A673 (cell line): ENCODE measurements around the gene CFAP210. TPM values are rescaled to one million over a fixed set of nuclear protein-coding genes. Genes with fewer than 3 reads are reported as not detected.
"Not testable (repeated sequence)": the region's sequence is repeated elsewhere in the genome, so short reads cannot be mapped to it uniquely, and the experiment has no call there.

Source experiments
- BruUV-seq: library from RNA; stranded (reverse); fragments of 400-500 nt; replicated peaks from 2 replicates; lab custom pipeline; 2021; lab: Mats Ljungman, UMichigan
- CTCF ChIA-PET: fragments of 300-600 bp; sonication (Branson Sonifier 250); formaldehyde crosslinking; loops from one replicate; lab custom pipeline; 2022; ENCODE audit warnings: antibody characterized with exemption; lab: Charles Lee
- POLR2A ChIA-PET: fragments of 300-600 bp; sonication (Branson Sonifier 250); formaldehyde crosslinking; loops from one replicate; lab custom pipeline; 2022; ENCODE audit warnings: antibody characterized with exemption; ENCODE audit not compliant: low non-redundant PET; lab: Charles Lee
- DNase-seq: peaks from one replicate; pipeline ENCODE4 v3.0.0-alpha.2; 2015; ENCODE audit warnings: low spot score
- H3K27ac ChIP-seq: fragments of 200-600 bp; sonication (generic); 2 replicates; pipeline ENCODE4 v1.5.1; 2016; ENCODE audit warnings: mixed run types, low read depth, mild to moderate bottlenecking, mixed read lengths, antibody characterized with exemption, low read length; ENCODE audit not compliant: poor library complexity, severe bottlenecking
- H3K27me3 ChIP-seq: fragments of 200-600 bp; sonication (generic); replicated peaks from 2 replicates; pipeline ENCODE4 v1.6.1; 2017; ENCODE audit warnings: mixed run types, low read depth, mild to moderate bottlenecking, mixed read lengths, antibody characterized with exemption, low read length; ENCODE audit not compliant: insufficient read depth, poor library complexity
- H3K36me3 ChIP-seq: fragments of 200-600 bp; sonication (generic); 2 replicates; pipeline ENCODE4 v1.6.1; 2016; ENCODE audit warnings: mixed run types, mild to moderate bottlenecking, mixed read lengths, antibody characterized with exemption, low read length; ENCODE audit not compliant: insufficient read depth, poor library complexity, severe bottlenecking
- H3K4me1 ChIP-seq: fragments of 200-600 bp; sonication (generic); 2 replicates; pipeline ENCODE4 v1.6.1; 2017; ENCODE audit warnings: mixed run types, mild to moderate bottlenecking, mixed read lengths, antibody characterized with exemption, low read length; ENCODE audit not compliant: insufficient read depth, poor library complexity, severe bottlenecking
- H3K4me3 ChIP-seq: fragments of 200-600 bp; sonication (generic); 2 replicates; pipeline ENCODE4 v1.5.1; 2016; ENCODE audit warnings: low read depth, mixed run types, mild to moderate bottlenecking, mixed read lengths, low read length; ENCODE audit not compliant: poor library complexity, severe bottlenecking
- H3K9me3 ChIP-seq: fragments of 200-600 bp; sonication (generic); 2 replicates; pipeline ENCODE4 v1.6.1; 2016; ENCODE audit warnings: mixed run types, low read depth, mild to moderate bottlenecking, mixed read lengths, antibody characterized with exemption, low read length; ENCODE audit not compliant: poor library complexity, severe bottlenecking
- EZH2 ChIP-seq: fragments of 200-600 bp; sonication (generic); IDR thresholded peaks from 2 replicates; pipeline ENCODE4 v1.6.1; 2017; ENCODE audit warnings: borderline replicate concordance, low read depth, mild to moderate bottlenecking, mixed read lengths, antibody characterized with exemption, low read length; ENCODE audit not compliant: poor library complexity, severe bottlenecking
- intact Hi-C: fragments of 100-400 bp; cut with micrococcal nuclease; formaldehyde crosslinking; loops from one replicate; pipeline ENCODE4 v1.10.0; 2022; ENCODE audit not compliant: unreplicated experiment
- total RNA-seq: library from RNA; stranded (reverse); gene quantifications from 2 replicates; pipeline ENCODE4 v1.2.3, GENCODE V29; 2021
- TF ChIP-seq, protein P1 (sequence below): fragments of 300-800, 200-600 bp; sonication (generic); conservative IDR thresholded peaks from 2 replicates; pipeline ENCODE4 v1.5.1; 2017; ENCODE audit warnings: low read depth, mild to moderate bottlenecking, antibody characterized with exemption, low read length, moderate library complexity, mixed read lengths

Gene CFAP210
- total RNA-seq, 1 experiment from 2014 or later: 0.37 TPM

DNA sequence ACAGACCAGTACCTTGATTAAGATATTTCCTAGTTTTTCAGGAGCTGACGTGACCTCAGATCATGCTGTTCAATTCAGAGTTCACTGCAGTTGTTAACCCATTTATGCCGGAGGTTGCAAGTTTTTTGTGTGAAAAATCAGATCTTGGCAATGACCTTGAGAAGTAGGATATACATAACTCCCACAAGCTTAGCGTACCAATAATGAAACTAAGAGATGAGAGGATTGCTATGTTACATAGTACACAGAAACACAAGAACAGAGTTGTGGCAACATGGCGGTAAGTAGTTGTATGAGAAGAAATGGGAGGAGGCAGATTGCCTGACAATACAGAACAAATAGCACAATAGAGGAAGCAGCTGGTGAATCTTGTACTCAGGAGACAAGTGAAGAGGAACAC is 71.0 kb downstream of the CFAP210 start:
- H3K9me3 ChIP-seq: no peaks in the 10 kb centered on the region
- CTCF ChIA-PET: no interaction called here
- POLR2A ChIA-PET: no interaction called here
- peaks cover 26% of the 10 kb centered on the region for H3K36me3 ChIP-seq
- no peak overlapping the region for H3K27ac ChIP-seq
- H3K4me1 ChIP-seq: no peaks in the 10 kb centered on the region
- BruUV-seq: no TSS peak
- intact Hi-C loops: no loop called here
- H3K27me3 ChIP-seq: no peaks in the 10 kb centered on the region
- TF ChIP-seq, protein P1, sequence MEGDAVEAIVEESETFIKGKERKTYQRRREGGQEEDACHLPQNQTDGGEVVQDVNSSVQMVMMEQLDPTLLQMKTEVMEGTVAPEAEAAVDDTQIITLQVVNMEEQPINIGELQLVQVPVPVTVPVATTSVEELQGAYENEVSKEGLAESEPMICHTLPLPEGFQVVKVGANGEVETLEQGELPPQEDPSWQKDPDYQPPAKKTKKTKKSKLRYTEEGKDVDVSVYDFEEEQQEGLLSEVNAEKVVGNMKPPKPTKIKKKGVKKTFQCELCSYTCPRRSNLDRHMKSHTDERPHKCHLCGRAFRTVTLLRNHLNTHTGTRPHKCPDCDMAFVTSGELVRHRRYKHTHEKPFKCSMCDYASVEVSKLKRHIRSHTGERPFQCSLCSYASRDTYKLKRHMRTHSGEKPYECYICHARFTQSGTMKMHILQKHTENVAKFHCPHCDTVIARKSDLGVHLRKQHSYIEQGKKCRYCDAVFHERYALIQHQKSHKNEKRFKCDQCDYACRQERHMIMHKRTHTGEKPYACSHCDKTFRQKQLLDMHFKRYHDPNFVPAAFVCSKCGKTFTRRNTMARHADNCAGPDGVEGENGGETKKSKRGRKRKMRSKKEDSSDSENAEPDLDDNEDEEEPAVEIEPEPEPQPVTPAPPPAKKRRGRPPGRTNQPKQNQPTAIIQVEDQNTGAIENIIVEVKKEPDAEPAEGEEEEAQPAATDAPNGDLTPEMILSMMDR: no peak
- no peak for TF ChIP-seq EZH2
- no peak overlapping the region for H3K4me3 ChIP-seq
- no peak for DNase-seq

DNA sequence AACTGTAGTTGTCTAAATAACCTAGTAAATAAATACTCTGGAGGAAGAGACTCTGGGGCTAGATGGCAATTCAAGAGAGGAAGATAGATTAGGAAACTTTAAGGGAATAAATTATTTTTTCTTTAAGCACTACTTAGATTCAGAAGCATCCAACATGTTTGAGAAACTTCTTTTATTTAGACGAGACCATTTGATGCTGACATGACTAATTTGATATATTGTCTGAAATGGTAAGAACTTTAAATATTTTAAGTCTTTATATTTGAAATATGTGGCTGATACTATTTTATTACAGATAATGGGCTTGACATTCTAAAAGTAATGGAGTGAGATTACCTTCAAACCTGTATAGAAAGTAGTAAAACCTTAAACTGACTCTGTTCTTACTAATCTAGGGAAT is 73.7 kb downstream of the CFAP210 start:
- no peak overlapping the region for H3K4me3 ChIP-seq
- H3K4me1 ChIP-seq: no peaks in the 10 kb centered on the region
- ChIA-PET POLR2A (no interaction called here), CTCF (no interaction called here)
- no peaks in the 10 kb centered on the region for H3K9me3 ChIP-seq
- peaks cover 29% of the 10 kb centered on the region for H3K36me3 ChIP-seq
- intact Hi-C loops: no loop called here
- no peak for TF ChIP-seq EZH2
- TF ChIP-seq, protein P1: no peak
- DNase-seq: no peak
- no peaks in the 10 kb centered on the region for H3K27me3 ChIP-seq
- no peak overlapping the region for H3K27ac ChIP-seq
- BruUV-seq: no TSS peak

DNA sequence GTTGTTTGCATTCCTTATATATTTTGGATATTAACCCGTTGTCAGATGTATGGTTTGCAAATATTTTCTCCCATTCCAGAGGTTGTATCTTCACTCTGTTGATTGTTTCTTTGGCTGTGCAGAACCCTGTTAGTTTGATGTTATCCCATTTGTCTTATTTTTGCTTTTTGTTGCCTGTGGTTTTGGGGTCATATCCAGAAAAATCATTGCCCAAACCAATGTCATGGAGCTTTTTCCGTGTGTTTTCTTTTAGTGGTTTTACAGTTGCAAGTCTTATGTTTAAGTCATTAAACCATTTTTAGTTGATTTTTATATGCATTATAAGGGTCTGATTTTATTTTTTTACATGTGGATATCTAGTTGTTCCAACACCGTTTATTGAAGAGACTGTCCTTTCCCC is 74.3 kb downstream of the CFAP210 start:
- DNase-seq: no peak
- Histone ChIP-seq H3K4me3 (no peak overlapping the region), H3K36me3 (peaks cover 35% of the 10 kb centered on the region), H3K4me1 (no peaks in the 10 kb centered on the region), H3K9me3 (no peaks in the 10 kb centered on the region), H3K27ac (no peak overlapping the region), H3K27me3 (no peaks in the 10 kb centered on the region)
- POLR2A ChIA-PET: no interaction called here
- intact Hi-C loops: no loop called here
- no peak for TF ChIP-seq EZH2
- TF ChIP-seq, protein P1: no peak
- CTCF ChIA-PET: no interaction called here
- BruUV-seq: no TSS peak

DNA sequence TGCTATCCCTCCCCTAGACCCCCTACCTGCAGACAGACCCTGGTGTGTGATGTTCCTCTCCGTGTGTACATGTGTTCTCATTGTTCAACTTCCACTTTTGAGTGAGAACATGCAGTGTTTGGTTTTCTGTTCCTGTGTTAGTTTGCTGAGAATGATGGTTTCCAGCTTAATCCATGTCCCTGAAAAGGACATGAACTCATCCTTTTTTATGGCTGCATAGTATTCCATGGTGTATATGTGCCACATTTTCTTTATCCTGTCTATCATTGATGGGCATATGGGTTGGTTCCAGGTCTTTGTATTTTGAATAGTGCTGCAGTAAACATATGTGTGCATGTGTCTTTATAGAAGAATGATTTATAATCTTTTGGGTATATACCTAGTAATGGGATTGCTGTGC is 78.2 kb downstream of the CFAP210 start:
- CTCF ChIA-PET, H3K9me3 ChIP-seq, H3K4me3 ChIP-seq, DNase-seq, H3K27me3 ChIP-seq, H3K4me1 ChIP-seq, POLR2A ChIA-PET, BruUV-seq, intact Hi-C loops, H3K27ac ChIP-seq: not testable (repeated sequence)
- peaks cover 53% of the 10 kb centered on the region for H3K36me3 ChIP-seq
